Ascending aorta (tissue), 2 donors: ENCODE data around the gene UGT1A5. TPM values are rescaled to one million over a fixed set of nuclear protein-coding genes. Genes with fewer than 3 reads are reported as not detected.

Source experiments
- DNase-seq, 2 donors: peaks; one replicate each; pipeline ENCODE4 v3.0.0-alpha.2; 2019; ENCODE audit warnings: low spot score in 2 of 2
- H3K27ac ChIP-seq, 2 donors: fragments of 200-600 bp; sonication (generic); one replicate each; pipeline ENCODE4 v1.5.1; 2016 to 2017; ENCODE audit warnings: mild to moderate bottlenecking in 1 of 2
- H3K27me3 ChIP-seq: fragments of 200-600 bp; sonication (generic); one replicate; pipeline ENCODE4 v1.5.1; 2017
- H3K36me3 ChIP-seq, 2 donors: fragments of 200-600 bp; sonication (generic); one replicate each; pipeline ENCODE4 v1.5.1; 2016
- H3K4me1 ChIP-seq, 2 donors: fragments of 200-600 bp; sonication (generic); one replicate each; pipeline ENCODE4 v1.5.1; 2016 to 2017; ENCODE audit warnings: mild to moderate bottlenecking in 1 of 2
- H3K4me3 ChIP-seq, 2 donors: fragments of 200-600 bp; sonication (generic); one replicate each; pipeline ENCODE4 v1.5.1; 2016 to 2017; ENCODE audit warnings: mild to moderate bottlenecking in 1 of 2
- H3K9me3 ChIP-seq, 2 donors: fragments of 200-600 bp; sonication (generic); one replicate each; pipeline ENCODE4 v1.5.1; 2016
- CTCF ChIP-seq, 3 experiments: fragments of 200-600 bp in 2 of 3; fragments of 450-650 bp in 1 of 3; sonication (generic) in 2 of 3; IDR thresholded peaks; one replicate each; pipeline ENCODE4 v1.5.1; 2016 to 2019; ENCODE audit warnings: antibody characterized with exemption in 3 of 3, mild to moderate bottlenecking in 1 of 3, moderate library complexity in 1 of 3
- intact Hi-C: fragments of 100-400 bp; cut with DNase I; formaldehyde crosslinking; loops from one replicate; pipeline ENCODE4 v1.15.1; 2023
- total RNA-seq: library from RNA; depleted of rRNA; stranded (reverse); fragments of >200 nt; gene quantifications from one replicate; pipeline ENCODE4 v1.1.0, GENCODE V29; 2016

Gene UGT1A5
- total RNA-seq, 1 donor from 2014 or later: not detected

- no peak for TF ChIP-seq CTCF (IDR thresholded peaks at IDR 0.05)
- no peak overlapping the region for H3K27ac ChIP-seq
- no peaks in the 10 kb centered on the region for H3K36me3 ChIP-seq
- no peak overlapping the region for H3K4me3 ChIP-seq
- H3K9me3 ChIP-seq: no peaks in the 10 kb centered on the region
- intact Hi-C loops: no loop called here
- no peak for DNase-seq
- H3K4me1 ChIP-seq: no peaks in the 10 kb centered on the region
- no peaks in the 10 kb centered on the region for H3K27me3 ChIP-seq
Observed at GRCh38 chr2:233779722-233780121, 67.0 kb downstream of the UGT1A5 start.

GRCh38 chr2:233780771-233781170, 68.1 kb downstream of the UGT1A5 start:
- H3K36me3 ChIP-seq: no peaks in the 10 kb centered on the region
- no peaks in the 10 kb centered on the region for H3K4me1 ChIP-seq
- H3K27ac ChIP-seq: no peak overlapping the region
- H3K9me3 ChIP-seq: no peaks in the 10 kb centered on the region
- H3K4me3 ChIP-seq: no peak overlapping the region
- DNase-seq: no peak
- TF ChIP-seq CTCF (IDR thresholded peaks at IDR 0.05): no peak
- intact Hi-C loops: no loop called here
- no peaks in the 10 kb centered on the region for H3K27me3 ChIP-seq

GRCh38 chr2:233789554-233789953, 76.8 kb downstream of the UGT1A5 start:
- no peak for DNase-seq
- no peaks in the 10 kb centered on the region for H3K27me3 ChIP-seq
- H3K36me3 ChIP-seq: no peaks in the 10 kb centered on the region
- H3K9me3 ChIP-seq: no peaks in the 10 kb centered on the region
- intact Hi-C loops: no loop called here
- no peak for TF ChIP-seq CTCF (IDR thresholded peaks at IDR 0.05)
- no peaks in the 10 kb centered on the region for H3K4me1 ChIP-seq
- H3K27ac ChIP-seq: no peak overlapping the region
- H3K4me3 ChIP-seq: no peak overlapping the region

- no peak for DNase-seq
- intact Hi-C loops: no loop called here
Observed at GRCh38 chr2:233791151-233791882, 78.6 kb downstream of the UGT1A5 start.

GRCh38 chr2:233791883-233792329, 79.2 kb downstream of the UGT1A5 start:
- Histone ChIP-seq H3K9me3 (no peaks in the 10 kb centered on the region), H3K4me1 (no peaks in the 10 kb centered on the region), H3K27me3 (no peaks in the 10 kb centered on the region), H3K27ac (no peak overlapping the region), H3K4me3 (no peak overlapping the region), H3K36me3 (no peaks in the 10 kb centered on the region)
- intact Hi-C loops: no loop called here
- DNase-seq: no peak
- no peak for TF ChIP-seq CTCF (IDR thresholded peaks at IDR 0.05)

More at GRCh38 chr2:233791151-233791882, 78.6 kb downstream of the UGT1A5 start:
- TF ChIP-seq CTCF (IDR thresholded peaks at IDR 0.05): no peak
- Histone ChIP-seq H3K27me3 (no peaks in the 10 kb centered on the region), H3K9me3 (no peaks in the 10 kb centered on the region), H3K36me3 (no peaks in the 10 kb centered on the region), H3K4me3 (no peak overlapping the region), H3K4me1 (no peaks in the 10 kb centered on the region), H3K27ac (no peak overlapping the region)
